Lower leg skin (tissue), 4 donors: ENCODE measurements around the gene ADAMTS6. TPM values are rescaled to one million over a fixed set of nuclear protein-coding genes. Genes with fewer than 3 reads are reported as not detected.

Source experiments
- DNase-seq, 2 donors: peaks; one replicate each; pipeline ENCODE4 v3.0.0-alpha.2; 2019; ENCODE audit warnings: low spot score in 2 of 2
- H3K4me3 ChIP-seq: fragments of 200-600 bp; sonication (generic); 2 replicates; pipeline ENCODE4 v1.5.1; 2017; ENCODE audit warnings: mild to moderate bottlenecking, low read depth; ENCODE audit not compliant: poor library complexity, severe bottlenecking
- POLR2A ChIP-seq, 2 donors: fragments of 450-650 bp; IDR thresholded peaks; one replicate each; pipeline ENCODE4 v1.6.1; 2016 to 2017; ENCODE audit warnings: antibody characterized with exemption in 2 of 2, mild to moderate bottlenecking in 1 of 2, moderate library complexity in 1 of 2
- WGBS, 2 donors: methylation state at CpG; one replicate each; pipeline ENCODE4 v1.1.5; 2018; 5-methylcytosine and 5-hydroxymethylcytosine counted together
- intact Hi-C: fragments of 100-400 bp; cut with DNase I; formaldehyde crosslinking; loops from one replicate; pipeline ENCODE4 v1.15.0; 2023; ENCODE audit warnings: low total_unique reads
- total RNA-seq, 4 donors: library from RNA; depleted of rRNA; stranded (reverse); fragments of >200 nt; gene quantifications; one replicate each; pipeline ENCODE4 v1.1.0, GENCODE V29; 2016
- TF ChIP-seq, protein P1 (sequence below), 3 donors: fragments of 450-650 bp; IDR thresholded peaks; one replicate each; pipeline ENCODE4 v1.5.1; 2016; ENCODE audit warnings: antibody characterized with exemption in 3 of 3, mild to moderate bottlenecking in 3 of 3, moderate library complexity in 2 of 3

The ADAMTS6 gene
- total RNA-seq, 4 donors from 2014 or later: 0.42 to 1.1 (median 0.82) TPM

DNA sequence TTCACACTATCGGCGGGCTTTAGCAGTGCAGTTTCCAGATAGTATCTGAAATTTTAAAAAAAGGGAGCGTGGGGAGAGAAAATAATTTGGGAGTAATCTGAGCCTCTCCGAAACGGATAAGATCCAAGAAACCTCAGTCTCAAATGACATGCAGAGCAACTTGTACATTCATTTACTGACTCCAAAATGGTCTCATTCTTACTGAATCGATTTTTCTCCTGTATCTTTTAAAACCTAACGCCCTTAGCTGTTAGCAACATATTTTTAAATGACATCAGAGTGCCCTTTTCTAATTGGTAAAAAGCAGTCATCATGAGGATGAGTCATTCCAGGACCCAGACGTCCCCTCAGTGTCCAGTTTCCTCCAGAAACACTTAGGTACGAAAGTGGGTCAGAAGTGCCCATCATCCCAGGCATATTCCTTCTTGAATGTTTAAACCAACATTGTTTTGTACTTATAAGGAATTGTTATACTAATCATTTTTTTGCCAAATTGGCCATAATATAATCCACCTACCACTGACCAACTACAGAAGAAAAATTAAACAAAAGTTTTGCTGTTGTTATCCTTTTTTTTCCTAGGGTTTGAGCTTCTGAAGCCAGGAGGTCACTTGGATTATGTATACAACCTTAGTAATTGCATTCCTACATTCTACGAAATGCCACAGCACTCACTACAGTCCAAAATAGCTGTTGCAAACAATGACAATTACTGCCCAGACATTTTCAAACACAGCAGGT, 354.4 kb downstream of the ADAMTS6 start:
- 76 to 78% methylated on average over 10 of the region's 10 CpGs for WGBS, 2 donors
- intact Hi-C loops: no loop called here
- DNase-seq: no peak
- no peak overlapping the region for H3K4me3 ChIP-seq
- no peak for TF ChIP-seq POLR2A (IDR thresholded peaks at IDR 0.05)
- TF ChIP-seq, protein P1, sequence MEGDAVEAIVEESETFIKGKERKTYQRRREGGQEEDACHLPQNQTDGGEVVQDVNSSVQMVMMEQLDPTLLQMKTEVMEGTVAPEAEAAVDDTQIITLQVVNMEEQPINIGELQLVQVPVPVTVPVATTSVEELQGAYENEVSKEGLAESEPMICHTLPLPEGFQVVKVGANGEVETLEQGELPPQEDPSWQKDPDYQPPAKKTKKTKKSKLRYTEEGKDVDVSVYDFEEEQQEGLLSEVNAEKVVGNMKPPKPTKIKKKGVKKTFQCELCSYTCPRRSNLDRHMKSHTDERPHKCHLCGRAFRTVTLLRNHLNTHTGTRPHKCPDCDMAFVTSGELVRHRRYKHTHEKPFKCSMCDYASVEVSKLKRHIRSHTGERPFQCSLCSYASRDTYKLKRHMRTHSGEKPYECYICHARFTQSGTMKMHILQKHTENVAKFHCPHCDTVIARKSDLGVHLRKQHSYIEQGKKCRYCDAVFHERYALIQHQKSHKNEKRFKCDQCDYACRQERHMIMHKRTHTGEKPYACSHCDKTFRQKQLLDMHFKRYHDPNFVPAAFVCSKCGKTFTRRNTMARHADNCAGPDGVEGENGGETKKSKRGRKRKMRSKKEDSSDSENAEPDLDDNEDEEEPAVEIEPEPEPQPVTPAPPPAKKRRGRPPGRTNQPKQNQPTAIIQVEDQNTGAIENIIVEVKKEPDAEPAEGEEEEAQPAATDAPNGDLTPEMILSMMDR (IDR thresholded peaks at IDR 0.05): no peak

GRCh38 chr5:65126542-65127069, 355.1 kb downstream of the ADAMTS6 start:
- 82 to 83% methylated on average over 6 of the region's 6 CpGs for WGBS, 2 donors
- intact Hi-C loops: no loop called here

DNA sequence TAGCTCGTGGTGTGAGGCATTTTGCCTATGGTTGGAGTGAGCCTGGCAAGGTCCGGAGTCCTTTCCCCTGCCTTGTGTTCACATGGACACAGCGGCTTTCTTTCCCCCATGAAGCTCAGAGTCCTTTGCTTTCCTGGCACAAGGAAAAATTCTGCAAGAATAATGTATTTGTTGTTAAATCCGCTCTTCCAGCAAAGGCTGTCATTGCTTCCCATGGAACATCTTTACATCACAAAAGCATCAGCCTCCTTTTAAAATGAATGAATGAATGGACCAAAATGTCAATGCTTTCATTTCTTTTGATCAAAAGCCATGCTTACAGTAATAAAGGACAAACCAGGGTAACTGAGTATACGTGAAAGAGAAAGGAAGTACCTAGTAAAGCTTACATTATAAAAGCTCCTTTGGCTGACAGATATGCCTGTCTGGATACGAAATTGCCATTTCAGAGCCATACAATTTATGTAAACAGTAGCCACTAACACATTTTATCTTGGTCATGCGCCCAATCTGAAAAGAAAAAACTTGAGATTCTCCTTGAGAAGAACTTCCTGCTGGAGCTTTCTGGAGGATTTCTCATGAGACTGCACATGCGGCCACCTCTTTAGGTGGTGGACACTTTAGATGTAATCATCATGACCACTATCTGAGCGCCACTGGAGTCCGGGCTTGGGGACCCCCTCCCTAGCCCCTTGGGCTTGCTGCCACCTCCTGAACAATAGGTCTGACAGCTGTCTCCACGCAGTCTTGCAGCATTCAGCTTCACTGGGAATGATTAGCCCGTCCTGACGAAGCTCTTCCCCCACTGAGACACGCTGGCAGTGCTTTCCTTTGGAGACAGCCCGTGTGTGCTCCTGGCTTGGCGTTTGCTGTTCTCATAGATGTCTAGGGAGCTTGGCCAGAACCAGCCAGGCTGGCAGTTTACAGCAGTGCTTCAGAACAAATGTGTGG, 355.9 kb downstream of the ADAMTS6 start:
- no peak overlapping the region for H3K4me3 ChIP-seq
- WGBS, 2 donors: 62 to 65% methylated on average over 16 of the region's 16 CpGs
- no peak for DNase-seq
- intact Hi-C loops: no loop called here
- TF ChIP-seq, protein P1 (IDR thresholded peaks at IDR 0.05): no peak
- TF ChIP-seq POLR2A (IDR thresholded peaks at IDR 0.05): no peak

More at GRCh38 chr5:65126542-65127069, 355.1 kb downstream of the ADAMTS6 start:
- H3K4me3 ChIP-seq: no peak overlapping the region
- no peak for DNase-seq
- no peak for TF ChIP-seq POLR2A (IDR thresholded peaks at IDR 0.05)
- TF ChIP-seq, protein P1 (IDR thresholded peaks at IDR 0.05): no peak

GRCh38 chr5:65121880-65122436, 359.8 kb downstream of the ADAMTS6 start:
- WGBS, 2 donors: 90 to 97% methylated on average over 10 of the region's 10 CpGs
- DNase-seq: no peak
- H3K4me3 ChIP-seq: no peak overlapping the region
- intact Hi-C loops: no loop called here
- TF ChIP-seq, protein P1 (IDR thresholded peaks at IDR 0.05): no peak

DNA sequence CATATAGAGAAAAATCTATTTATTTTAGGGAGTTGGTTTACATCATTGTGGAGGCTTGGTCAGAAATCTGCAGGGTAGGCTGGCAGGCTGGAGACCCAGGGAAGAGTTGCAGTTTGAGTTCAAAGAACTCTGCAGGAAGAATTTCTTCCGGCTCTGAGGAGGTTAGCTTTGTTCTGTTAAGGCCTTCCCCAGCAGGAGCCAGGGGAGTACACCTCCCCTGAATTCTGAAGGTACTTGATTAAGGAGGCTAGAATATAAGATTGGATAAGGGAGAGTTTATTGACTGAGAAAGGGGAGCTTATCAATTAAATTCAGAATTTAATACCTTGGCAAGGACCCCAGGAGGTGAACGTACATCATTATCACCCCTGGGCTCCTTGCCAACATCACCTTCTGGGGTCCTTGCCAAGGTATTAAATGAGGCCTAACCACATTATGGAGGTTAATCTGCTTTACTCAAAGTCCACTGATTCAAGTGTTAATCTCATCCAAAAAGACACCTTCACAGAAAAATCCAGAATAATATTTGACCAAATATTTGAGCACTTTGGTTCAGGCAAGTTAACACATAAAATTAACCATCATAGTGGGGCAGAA, 361.3 kb downstream of the ADAMTS6 start:
- no peak overlapping the region for H3K4me3 ChIP-seq
- 45 to 64% methylated on average over 2 of the region's 2 CpGs for WGBS, 2 donors
- DNase-seq: no peak
- intact Hi-C loops: no loop called here
- no peak for TF ChIP-seq POLR2A (IDR thresholded peaks at IDR 0.05)
- TF ChIP-seq, protein P1 (IDR thresholded peaks at IDR 0.05): no peak
